ENCODE measurements around the gene ARMH3. TPM values are rescaled to one million over a fixed set of nuclear protein-coding genes. Genes with fewer than 3 reads are reported as not detected.

The ARMH3 gene
- polyA plus RNA-seq, 12 donors, result 8.9 to 17.3 (median 14.3) TPM; not detected in 1

- DNase-seq, result no peak
These were observed 258.4 kb downstream of the ARMH3 start for GRCh38 chr10:101797403-101798059.

Other genes with a start within 250 kb of the ARMH3 start
- 100 to 1,000 TPM in 6 of 12 donors, 10 to 100 TPM in 5, not detected in 1; 77.8 to 174 (median 103) TPM for gene OGA, start 237.7 kb downstream of the ARMH3 start, polyA plus RNA-seq (ENCODE audit: insufficient read length in 12 of 12)
- 10 to 100 TPM in 1 of 12 donors, 1 to 10 TPM in 10, not detected in 1; 2.1 to 13.1 (median 4.4) TPM for gene KCNIP2, start 212.4 kb downstream of the ARMH3 start, polyA plus RNA-seq (ENCODE audit: insufficient read length in 12 of 12)
- 10 to 100 TPM in 2 of 12 donors, 1 to 10 TPM in 9, not detected in 1; 5.8 to 14.5 (median 7.9) TPM for gene HPS6, start 9.2 kb upstream of the ARMH3 start, polyA plus RNA-seq (ENCODE audit: insufficient read length in 12 of 12)
- 100 to 1,000 TPM in 1 of 12 donors, 10 to 100 TPM in 10, not detected in 1; 60.2 to 147 (median 78.2) TPM for gene LDB1, start 64.2 kb upstream of the ARMH3 start, polyA plus RNA-seq (ENCODE audit: insufficient read length in 12 of 12)
- 10 to 100 TPM in 11 of 12 donors, not detected in 1; 18.3 to 37.3 (median 29.7) TPM for gene PPRC1, start 76.9 kb upstream of the ARMH3 start, polyA plus RNA-seq (ENCODE audit: insufficient read length in 12 of 12)
- 100 to 1,000 TPM in 2 of 12 donors, 10 to 100 TPM in 9, not detected in 1; 63.0 to 104 (median 71.7) TPM for gene NOLC1, start 96.2 kb upstream of the ARMH3 start, polyA plus RNA-seq (ENCODE audit: insufficient read length in 12 of 12)
- 1 to 10 TPM in 1 of 12 donors, under 1 TPM in 9, not detected in 2; 0.39 to 1.3 (median 0.58) TPM for gene ELOVL3, start 170.1 kb upstream of the ARMH3 start, polyA plus RNA-seq (ENCODE audit: insufficient read length in 12 of 12)
- gene PITX3, start 185.3 kb upstream of the ARMH3 start, polyA plus RNA-seq (ENCODE audit: insufficient read length in 12 of 12), result 10 to 100 TPM in 8 of 12 donors, 1 to 10 TPM in 3, not detected in 1; 7.0 to 26.2 (median 12.8) TPM
- gene GBF1, start 189.4 kb upstream of the ARMH3 start, polyA plus RNA-seq (ENCODE audit: insufficient read length in 12 of 12), result 10 to 100 TPM in 11 of 12 donors, not detected in 1; 29.2 to 56.2 (median 50.1) TPM